ENCODE results near the gene CALCA. TPM values are rescaled to one million over a fixed set of nuclear protein-coding genes. Genes with fewer than 3 reads are reported as not detected.

The CALCA gene
- total and polyA plus RNA-seq, 2 experiments from 2014 or later = 1.9 to 2.5 TPM

- TF ChIP-seq ZNF331 (CRISPR knock-in tag; IDR thresholded peaks at IDR 0.05; ENCODE audit: low read depth) (no peak), POLR2AphosphoS5 (IDR thresholded peaks at IDR 0.05; ENCODE audit: low read depth) (no peak), ZNF462 (CRISPR knock-in tag; IDR thresholded peaks at IDR 0.05) (no peak), EZH2phosphoT487 (IDR thresholded peaks at IDR 0.05; ENCODE audit: unreplicated experiment) (no peak), EZH2 (IDR thresholded peaks at IDR 0.05; ENCODE audit: low read depth, unreplicated experiment) (no peak), ETS1 (IDR thresholded peaks at IDR 0.05) (no peak)
Measured at GRCh38 chr11:14967581-14968243, 4.4 kb downstream of the CALCA start (continued).

GRCh38 chr11:14956111-14956510 is 16.0 kb downstream of the CALCA start:
- H3K4me2 ChIP-seq = no peak overlapping the region
- TF ChIP-seq ETS1 (IDR thresholded peaks at IDR 0.05) = no peak
- no peak for TF ChIP-seq ZNF331 (CRISPR knock-in tag; IDR thresholded peaks at IDR 0.05; ENCODE audit: low read depth)
- TF ChIP-seq NANOG (IDR thresholded peaks at IDR 0.05; ENCODE audit: borderline replicate concordance) = no peak
- TF ChIP-seq ZNF114 (CRISPR knock-in tag; IDR thresholded peaks at IDR 0.05) = no peak
- TF ChIP-seq STAT1 (IDR thresholded peaks at IDR 0.05; ENCODE audit: unreplicated experiment) = no peak
- no peak for TF ChIP-seq EZH2 (IDR thresholded peaks at IDR 0.05; ENCODE audit: low read depth, unreplicated experiment)
- TF ChIP-seq JUNB (IDR thresholded peaks at IDR 0.05; ENCODE audit: unreplicated experiment) = no peak
- no peak for TF ChIP-seq REST (IDR thresholded peaks at IDR 0.05; ENCODE audit: unreplicated experiment)
- no peak for TF ChIP-seq EZH2phosphoT487 (IDR thresholded peaks at IDR 0.05; ENCODE audit: unreplicated experiment)

More at GRCh38 chr11:14956111-14956510, 16.0 kb downstream of the CALCA start:
- no peak for DNase-seq (ENCODE audit: low spot score)
- no peaks in the 10 kb centered on the region for H3K36me3 ChIP-seq (ENCODE audit: insufficient read depth)
- no peaks in the 10 kb centered on the region for H3K4me1 Mint-ChIP-seq
- no peak overlapping the region for H3K4me3 Mint-ChIP-seq
- no peak overlapping the region for H2AFZ ChIP-seq
- no peak overlapping the region for H3K4me3 ChIP-seq
- H3K27me3 ChIP-seq (ENCODE audit: insufficient read depth) = no peaks in the 10 kb centered on the region
- H3K27ac ChIP-seq (ENCODE audit: low read depth) = no peak overlapping the region
- H3K79me2 ChIP-seq (replicated peaks; ENCODE audit: insufficient read depth) = no peaks in the 10 kb centered on the region
- peaks cover 4% of the 10 kb centered on the region for H3K27me3 Mint-ChIP-seq (ENCODE audit: insufficient read depth, low read depth, poor library complexity)
- no peaks in the 10 kb centered on the region for H3F3A ChIP-seq (replicated peaks; ENCODE audit: low read depth)
- no peaks in the 10 kb centered on the region for H3K36me3 Mint-ChIP-seq (ENCODE audit: low read depth)
- no peaks in the 10 kb centered on the region for H3K4me1 ChIP-seq (ENCODE audit: insufficient read depth)
- H3K9me3 Mint-ChIP-seq = no peaks in the 10 kb centered on the region
- ATAC-seq = no peak
- H3K27ac Mint-ChIP-seq = no peak overlapping the region
- H4K20me1 ChIP-seq (replicated peaks; ENCODE audit: insufficient read depth) = no peaks in the 10 kb centered on the region
- peaks cover 6% of the 10 kb centered on the region; the same call in 1 of the 2 replicates for H3K9me2 ChIP-seq (ENCODE audit: insufficient read depth)
